Stimulated activated CD8-positive, alpha-beta memory T cell treated with anti-CD3 and anti-CD28 coated beads, Interleukin-4, amount 100 ng/mL, for 24 hours (primary cell): ENCODE measurements around the gene DYNLRB1.

Experiments
- DNase-seq: peaks from one replicate; pipeline ENCODE4 v3.0.0-alpha.2; 2020; ENCODE audit warnings: low read depth

The DYNLRB1 gene

DNA sequence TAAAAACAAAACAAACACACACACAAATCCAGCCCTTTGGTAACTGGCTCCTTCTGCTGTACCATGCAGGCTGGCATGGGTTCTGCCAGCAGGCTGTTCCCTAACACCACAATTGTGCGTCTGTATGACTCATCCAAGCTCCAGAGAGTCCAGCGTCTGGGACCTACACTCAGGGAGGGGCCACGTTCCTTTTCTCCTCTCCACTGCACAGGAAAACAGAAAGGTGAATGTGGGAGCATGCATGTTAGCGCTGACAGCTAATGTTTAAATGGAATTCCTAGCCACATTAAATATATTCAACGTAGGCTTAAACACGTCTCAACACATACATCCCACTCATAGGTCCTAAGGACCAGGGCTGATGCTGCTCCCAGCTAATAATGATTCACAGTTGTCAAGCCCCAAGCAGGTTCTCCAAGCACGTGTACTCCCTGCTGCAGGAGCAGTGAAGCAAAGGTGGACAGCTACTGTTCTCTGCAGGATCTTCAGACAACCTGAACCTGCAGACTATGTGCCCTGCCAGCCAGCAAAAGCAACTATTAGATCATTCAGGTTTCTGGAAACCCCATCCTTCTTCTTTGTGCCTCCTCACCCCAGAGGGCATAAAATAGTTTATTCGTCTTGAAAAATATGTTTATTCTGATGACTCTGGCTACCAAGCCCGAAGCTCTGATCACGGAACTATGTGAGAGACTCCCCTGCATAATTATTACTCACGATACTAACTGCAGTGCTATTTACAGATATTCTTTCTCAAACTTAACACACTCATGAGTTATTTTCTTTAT lies 63.2 kb downstream of the DYNLRB1 start:
- no peak for DNase-seq

DNA sequence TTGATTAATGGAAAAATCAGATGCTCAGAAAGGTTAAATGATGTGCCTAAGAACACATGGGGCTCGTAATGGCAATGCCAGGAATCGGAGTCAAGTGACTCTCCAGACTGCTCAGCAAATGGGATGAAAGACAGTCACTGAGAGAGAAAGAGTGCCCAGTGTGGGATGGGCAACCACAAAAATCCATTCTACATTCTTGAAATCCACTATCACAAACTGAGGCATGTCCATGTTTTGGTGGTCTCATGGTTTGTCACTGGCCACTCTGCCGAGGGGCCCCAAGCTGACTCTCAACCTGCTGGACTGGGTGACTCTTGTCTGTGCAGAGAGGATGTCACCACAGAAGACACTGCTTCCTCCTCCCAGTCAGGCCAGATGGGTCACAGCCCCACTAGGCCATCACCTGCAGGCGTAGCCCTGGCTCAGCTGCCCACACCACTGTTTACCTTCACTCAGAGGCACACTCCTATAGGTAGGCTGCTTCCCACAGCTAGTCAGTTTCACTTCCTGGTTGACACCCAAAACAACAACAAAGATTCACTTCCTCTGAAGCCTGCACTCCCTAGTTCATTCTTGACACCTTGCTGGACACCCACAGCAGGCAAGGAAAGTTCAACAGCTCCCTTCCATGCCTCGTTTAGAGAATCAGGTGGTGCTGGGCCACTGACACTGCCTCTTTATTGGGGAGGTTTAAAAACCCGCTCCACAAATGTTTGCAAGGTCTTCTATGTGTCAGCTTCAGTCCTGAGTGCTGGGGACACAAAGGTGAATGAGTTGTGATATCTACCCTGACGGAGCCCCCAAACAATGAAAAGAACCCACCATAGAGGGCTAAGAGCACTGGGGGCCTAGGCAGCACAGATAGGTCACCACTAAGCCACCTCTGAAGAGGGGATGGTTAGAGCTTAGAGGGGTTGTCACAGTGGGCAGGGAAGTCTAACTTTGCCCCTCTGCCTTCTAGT lies 64.0 kb downstream of the DYNLRB1 start:
- no peak for DNase-seq

DNA sequence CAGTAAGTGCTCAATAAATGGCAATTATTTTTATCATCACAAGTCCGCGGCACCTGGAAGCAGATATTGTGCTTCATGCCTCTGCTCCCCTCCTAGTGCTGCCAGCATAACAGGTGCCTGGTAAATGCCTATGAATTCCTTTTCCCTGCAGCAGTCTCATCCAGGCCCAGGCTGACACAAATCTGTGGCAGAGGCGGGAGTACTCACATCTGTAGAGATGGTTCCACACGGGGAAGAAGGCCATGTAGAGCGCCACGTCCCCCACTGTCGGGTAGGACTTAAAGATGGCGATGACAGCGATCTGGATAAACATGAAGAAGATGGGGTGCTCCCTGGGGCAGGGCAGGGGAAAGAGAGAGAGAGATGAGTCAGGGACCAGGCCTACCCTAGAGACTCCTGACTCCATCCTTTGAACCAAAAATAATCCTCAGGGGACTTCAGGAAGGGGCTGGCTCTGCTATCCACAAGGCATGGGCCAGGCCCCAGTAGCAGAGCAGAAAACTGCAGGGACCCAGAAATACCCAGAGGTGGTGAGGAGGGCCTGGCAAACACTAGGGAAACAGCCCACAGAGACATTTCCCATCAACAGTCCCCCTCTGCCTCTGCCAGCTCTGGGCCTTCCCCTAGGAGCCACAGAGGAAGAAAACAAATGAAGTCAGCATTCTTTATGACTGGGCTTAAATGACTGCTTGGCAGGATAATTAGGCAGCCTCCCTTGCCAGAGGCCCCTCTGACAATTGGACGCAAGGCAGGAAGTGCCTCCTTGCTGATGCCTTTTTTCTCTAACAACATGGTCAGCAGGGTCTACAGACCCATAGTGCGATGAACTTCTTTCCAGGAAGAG lies 65.3 kb downstream of the DYNLRB1 start:
- no peak for DNase-seq

DNA sequence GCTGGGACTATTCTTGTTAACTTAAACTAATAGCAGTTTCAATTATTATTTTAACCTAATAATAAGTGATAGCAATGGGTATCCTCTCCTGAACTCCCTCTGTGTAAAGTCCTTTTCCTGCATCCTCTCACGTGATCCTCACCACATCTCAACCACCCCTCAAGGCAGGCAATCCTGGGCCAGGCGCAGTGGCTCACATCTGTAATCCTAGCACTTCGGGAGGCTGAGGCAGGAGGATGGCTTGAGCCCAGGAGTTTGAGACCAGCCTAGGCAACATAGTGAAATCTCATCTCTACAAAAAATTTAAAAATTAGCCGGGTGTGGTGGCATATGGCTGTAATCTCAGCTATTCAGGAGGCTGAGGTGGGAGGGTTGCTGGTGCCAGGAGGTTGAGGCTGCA lies 66.0 kb downstream of the DYNLRB1 start:
- no peak for DNase-seq

DNA sequence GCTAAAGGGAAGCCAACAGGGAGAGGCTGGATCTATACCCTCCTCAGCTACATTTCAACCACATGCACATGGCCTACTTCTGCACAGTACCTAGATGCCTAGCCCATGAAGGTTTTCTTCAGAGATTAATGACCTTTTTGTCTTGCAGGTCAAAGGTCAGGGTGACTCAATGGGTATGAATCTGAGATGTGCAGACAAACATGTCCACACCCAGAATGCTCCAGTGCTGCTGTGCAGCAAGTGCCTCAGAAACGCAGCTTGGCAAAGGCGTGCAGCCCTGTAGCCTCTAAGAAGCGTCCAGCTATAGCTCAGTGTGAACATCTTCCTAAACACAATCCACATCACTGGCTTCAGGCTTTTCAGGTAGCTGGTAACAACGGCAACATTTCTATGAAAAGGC lies 66.7 kb downstream of the DYNLRB1 start:
- DNase-seq, result no peak

DNA sequence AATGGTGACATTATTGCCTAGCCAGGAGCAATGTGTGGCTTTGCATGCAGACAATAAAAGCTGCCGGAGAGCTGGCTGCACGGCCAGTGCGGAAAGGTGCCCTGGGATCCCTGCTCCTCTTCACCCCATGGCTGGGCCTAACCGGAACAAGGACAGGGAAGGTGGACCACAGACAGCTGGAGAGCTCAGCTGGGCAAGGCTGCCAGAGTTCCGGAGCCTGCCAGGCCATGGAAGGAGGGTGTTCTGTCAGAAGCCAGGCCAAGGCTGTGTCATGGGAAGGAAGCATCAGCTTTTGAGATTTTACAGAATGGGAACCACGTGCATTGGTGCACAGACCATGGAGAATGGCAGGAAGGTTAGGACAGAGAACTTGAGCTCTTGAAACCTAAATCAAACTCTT lies 67.3 kb downstream of the DYNLRB1 start:
- no peak for DNase-seq

DNA sequence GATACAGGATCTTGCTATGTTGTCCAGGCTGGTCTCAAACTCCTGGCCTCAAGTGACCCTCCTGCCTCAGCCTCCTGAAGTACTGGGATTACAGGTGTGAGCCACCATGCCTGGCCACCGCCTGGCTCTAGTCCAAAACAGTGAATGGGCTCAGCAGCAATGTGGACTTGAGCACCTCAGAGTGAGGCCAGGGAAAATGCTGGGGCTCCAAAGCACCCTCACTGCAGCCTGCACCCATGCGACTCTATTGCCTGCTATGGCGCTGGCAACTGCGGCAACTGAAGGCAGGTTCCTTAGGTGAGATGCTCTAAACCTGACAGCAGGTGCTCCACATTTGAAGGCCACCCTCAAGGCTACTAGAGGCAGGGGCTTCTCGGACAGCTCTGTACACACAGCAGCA lies 68.8 kb downstream of the DYNLRB1 start:
- no peak for DNase-seq

DNA sequence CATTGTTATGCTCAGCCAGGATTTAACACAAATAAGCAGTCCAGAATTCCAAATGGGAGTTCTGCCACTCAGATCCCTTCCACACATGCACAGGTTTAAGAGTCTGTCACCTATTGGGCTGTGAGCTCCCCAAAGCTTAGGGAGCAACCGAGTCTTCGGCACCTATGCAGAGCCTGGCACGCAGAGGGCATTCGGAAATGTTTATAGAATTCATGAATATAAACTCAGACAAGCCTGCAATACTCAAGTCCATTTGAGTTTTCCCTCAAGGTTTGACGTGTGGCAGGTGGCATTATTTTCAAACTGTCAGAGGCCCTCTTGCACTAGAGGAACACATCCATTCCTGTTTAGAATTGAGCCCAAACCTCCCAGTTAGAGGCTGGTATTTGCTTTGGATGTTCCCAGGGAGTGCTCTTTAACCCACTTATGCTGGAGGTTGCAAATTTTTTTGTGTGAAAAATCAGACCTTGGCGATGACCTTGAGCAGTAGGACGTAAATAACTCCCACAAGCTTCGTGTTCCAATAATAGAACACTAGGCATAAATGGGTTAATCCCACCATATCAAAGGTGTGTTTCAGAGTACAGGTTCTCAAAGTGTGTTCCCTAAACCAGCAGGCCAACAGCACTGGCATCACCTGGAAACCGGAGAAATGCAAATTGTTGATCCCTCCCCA lies 70.4 kb downstream of the DYNLRB1 start:
- DNase-seq, result no peak
